GM23248 (cell line): Measurements from ENCODE around the gene DUSP28. TPM values are rescaled to one million over a fixed set of nuclear protein-coding genes. Genes with fewer than 3 reads are reported as not detected.

ENCODE experiments used
- DNase-seq: peaks from one replicate; pipeline ENCODE4 v3.0.0-alpha.2; 2015
- H2AFZ ChIP-seq: fragments of 200-600 bp; sonication (generic); 2 replicates; pipeline ENCODE4 v1.6.1; 2016; ENCODE audit warnings: antibody characterized with exemption
- H3F3A ChIP-seq: fragments of 200-600 bp; sonication (generic); 2 replicates; pipeline ENCODE4 v1.6.1; 2016; ENCODE audit warnings: mild to moderate bottlenecking, antibody characterized with exemption, mixed run types; ENCODE audit not compliant: insufficient read depth
- H3K27ac ChIP-seq: fragments of 200-600 bp; sonication (generic); 2 replicates; pipeline ENCODE4 v1.5.1; 2016; ENCODE audit warnings: mild to moderate bottlenecking
- H3K27me3 ChIP-seq: fragments of 200-600 bp; sonication (generic); replicated peaks from 2 replicates; pipeline ENCODE4 v1.6.1; 2016; ENCODE audit warnings: mild to moderate bottlenecking; ENCODE audit not compliant: insufficient read depth
- H3K36me3 ChIP-seq: fragments of 200-600 bp; sonication (generic); 2 replicates; pipeline ENCODE4 v1.6.1; 2016; ENCODE audit warnings: low read depth, mild to moderate bottlenecking
- H3K4me1 ChIP-seq: fragments of 200-600 bp; sonication (generic); 2 replicates; pipeline ENCODE4 v1.6.1; 2016; ENCODE audit warnings: mild to moderate bottlenecking; ENCODE audit not compliant: insufficient read depth
- H3K4me2 ChIP-seq: fragments of 200-600 bp; sonication (generic); one replicate; pipeline ENCODE4 v1.6.1; 2016; ENCODE audit warnings: mild to moderate bottlenecking; ENCODE audit not compliant: unreplicated experiment
- H3K4me3 ChIP-seq: fragments of 200-600 bp; sonication (generic); 2 replicates; pipeline ENCODE4 v1.5.1; 2016; ENCODE audit warnings: mild to moderate bottlenecking
- H3K79me2 ChIP-seq: fragments of 200-600 bp; sonication (generic); 2 replicates; pipeline ENCODE4 v1.6.1; 2016; ENCODE audit warnings: mild to moderate bottlenecking; ENCODE audit not compliant: insufficient read depth
- H3K9ac ChIP-seq: fragments of 200-600 bp; sonication (generic); 2 replicates; pipeline ENCODE4 v1.6.1; 2016; ENCODE audit warnings: mild to moderate bottlenecking
- H3K9me2 ChIP-seq: fragments of 200-600 bp; sonication (generic); 2 replicates; pipeline ENCODE4 v1.6.1; 2016; ENCODE audit warnings: mixed run types, mild to moderate bottlenecking, moderate library complexity; ENCODE audit not compliant: insufficient read depth
- H3K9me3 ChIP-seq: fragments of 200-600 bp; sonication (generic); one replicate; pipeline ENCODE4 v1.6.1; 2017; ENCODE audit warnings: low read depth
- H4K20me1 ChIP-seq: fragments of 200-600 bp; sonication (generic); 2 replicates; pipeline ENCODE4 v1.6.0; 2016; ENCODE audit not compliant: insufficient read depth
- EZH2 ChIP-seq: fragments of 200-600 bp; sonication (generic); IDR thresholded peaks from 2 replicates; pipeline ENCODE4 v1.6.1; 2018; ENCODE audit warnings: antibody characterized with exemption, mild to moderate bottlenecking; ENCODE audit not compliant: insufficient read depth, poor library complexity, severe bottlenecking
- EZH2phosphoT487 ChIP-seq: fragments of 200-600 bp; sonication (generic); IDR thresholded peaks from 2 replicates; pipeline ENCODE4 v1.6.1; 2018; ENCODE audit warnings: antibody characterized with exemption, moderate library complexity, mild to moderate bottlenecking, low read depth; ENCODE audit not compliant: insufficient read depth
- WGBS, 2 experiments: methylation state at CpG; one replicate each; pipeline ENCODE4 v1.1.6; 2015 to 2017; ENCODE audit warnings: low lambda C conversion rate in 2 of 2, low coverage in 1 of 2; ENCODE audit errors: missing lambda C conversion rate in 2 of 2; 5-methylcytosine and 5-hydroxymethylcytosine counted together
- in situ Hi-C: fragments of 300-500 bp; cut with MboI; formaldehyde crosslinking; loops from 2 replicates; pipeline ENCODE4 v1.15.0; 2020
- polyA plus RNA-seq: library from polyadenylated mRNA; unstranded; fragments of >200 nt; fragmentation: Nextera tagmentation; extraction: Ambion mirVana; gene quantifications from 2 replicates; pipeline ENCODE4 v1.2.1, GENCODE V29; 2016
- total RNA-seq: library from RNA; depleted of rRNA; stranded (reverse); fragments of >200 nt; shearing (Covaris generic); gene quantifications from 2 replicates; pipeline ENCODE4 v1.2.3, GENCODE V29; 2014; rRNA removed

Gene DUSP28, protein sequence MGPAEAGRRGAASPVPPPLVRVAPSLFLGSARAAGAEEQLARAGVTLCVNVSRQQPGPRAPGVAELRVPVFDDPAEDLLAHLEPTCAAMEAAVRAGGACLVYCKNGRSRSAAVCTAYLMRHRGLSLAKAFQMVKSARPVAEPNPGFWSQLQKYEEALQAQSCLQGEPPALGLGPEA
- total RNA-seq, result 1.5 and 3.2 TPM in 2 replicates
- 4.9 and 5.8 TPM in 2 replicates for polyA plus RNA-seq

DNA sequence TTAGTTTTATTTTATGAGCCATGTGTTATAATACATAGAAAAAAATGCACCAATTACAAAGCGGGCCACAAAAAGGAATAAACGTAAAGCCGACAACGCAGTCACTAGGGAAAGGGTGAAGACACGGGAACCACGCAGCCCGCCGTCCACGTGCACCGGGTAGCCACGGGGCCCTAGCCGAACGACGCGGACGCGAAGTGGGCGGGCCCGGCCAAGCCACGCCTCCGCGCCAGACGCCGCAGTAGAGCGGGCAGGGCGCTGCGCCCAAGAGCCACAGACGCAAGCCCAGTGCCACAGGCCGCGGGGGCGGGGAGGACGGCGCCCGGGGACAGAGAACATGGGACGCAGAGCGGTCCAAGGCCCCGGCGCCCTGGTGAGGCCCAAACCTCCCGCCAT is at the start of gene DUSP28:
Gene DUSP28, plus strand, starts transcription at position 274 of the 396 bp plus-strand sequence. CDS start 328 bp downstream, outside the sequence.
- DNase-seq, result peak; percentile 96

DNA sequence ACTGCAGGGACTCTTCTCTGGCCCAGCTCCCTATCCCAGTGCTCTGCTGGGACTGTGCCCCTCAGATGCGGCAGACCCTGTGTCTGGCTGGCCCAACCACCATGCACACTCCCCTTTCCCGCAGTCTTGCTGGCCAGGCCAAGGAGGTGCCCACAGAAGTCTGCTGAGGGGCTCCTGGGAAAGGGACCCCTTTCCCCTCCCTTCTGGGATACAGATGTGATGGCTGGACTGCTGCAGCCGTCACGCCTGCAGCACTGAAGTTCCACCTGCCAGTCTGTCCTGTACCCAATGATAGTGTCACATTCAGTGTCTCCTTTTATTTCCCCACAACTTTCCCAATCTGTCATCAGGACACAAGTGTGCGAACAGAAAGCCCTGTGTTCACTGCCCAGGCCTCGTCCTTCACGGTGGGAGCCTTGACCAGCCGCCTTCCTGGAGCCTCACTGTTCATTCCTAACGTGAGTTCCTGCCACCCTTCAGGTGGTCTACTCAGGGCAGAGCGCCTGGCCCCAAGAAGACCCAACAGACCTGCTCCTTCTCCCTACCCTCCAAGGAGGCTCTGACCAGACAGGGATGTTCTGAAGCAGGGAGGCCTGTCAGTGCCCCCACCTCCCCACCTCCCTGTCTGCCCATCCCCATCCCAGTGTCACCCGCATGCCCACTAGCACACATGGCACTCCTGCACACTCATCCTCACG is 49.5 kb upstream of the DUSP28 start:
- DNase-seq, result no peak
- Histone ChIP-seq H3K27me3 (no peaks in the 10 kb centered on the region), H4K20me1 (no peaks in the 10 kb centered on the region), H3K4me2 (no peak overlapping the region), H3K4me3 (no peak overlapping the region), H2AFZ (no peak overlapping the region), H3K36me3 (no peaks in the 10 kb centered on the region), H3K9ac (no peak overlapping the region), H3K9me2 (no peaks in the 10 kb centered on the region), H3F3A (no peaks in the 10 kb centered on the region), H3K79me2 (no peaks in the 10 kb centered on the region), H3K27ac (no peak overlapping the region), H3K4me1 (peaks cover 4% of the 10 kb centered on the region; the same call in 1 of the 2 replicates), H3K9me3 (no peaks in the 10 kb centered on the region)
- in situ Hi-C loops, result no loop called here
- TF ChIP-seq EZH2, result no peak
- no peak for TF ChIP-seq EZH2phosphoT487
- WGBS, 2 experiments, result 90 to 95% methylated on average over 11 to 12 of the region's 12 CpGs

More for the DNA sequence above, at the start of gene DUSP28:
- H3K9me2 ChIP-seq, result no peaks in the 10 kb centered on the region
- H3K79me2 ChIP-seq, result peaks cover 29% of the 10 kb centered on the region
- peaks cover 26% of the 10 kb centered on the region for H3K4me1 ChIP-seq
- 1% methylated on average over 37 of the region's 39 CpGs for WGBS, 2 experiments
- H3K9me3 ChIP-seq, result no peaks in the 10 kb centered on the region
- peaks cover 32% of the 10 kb centered on the region for H3F3A ChIP-seq
- no peaks in the 10 kb centered on the region for H3K27me3 ChIP-seq
- peak within 1 kb of the TSS; percentile 93 for H3K9ac ChIP-seq
- peak within 1 kb of the TSS; percentile 78 for H3K4me3 ChIP-seq
- H4K20me1 ChIP-seq, result no peaks in the 10 kb centered on the region
- H2AFZ ChIP-seq, result peak within 1 kb of the TSS; percentile 61
- no peaks in the 10 kb centered on the region for H3K36me3 ChIP-seq
- H3K4me2 ChIP-seq, result peak within 1 kb of the TSS; percentile 86
- TF ChIP-seq EZH2phosphoT487 (no peak), EZH2 (no peak)
- peak within 1 kb of the TSS; percentile 90 for H3K27ac ChIP-seq
- in situ Hi-C loops, result no loop called here

DNA sequence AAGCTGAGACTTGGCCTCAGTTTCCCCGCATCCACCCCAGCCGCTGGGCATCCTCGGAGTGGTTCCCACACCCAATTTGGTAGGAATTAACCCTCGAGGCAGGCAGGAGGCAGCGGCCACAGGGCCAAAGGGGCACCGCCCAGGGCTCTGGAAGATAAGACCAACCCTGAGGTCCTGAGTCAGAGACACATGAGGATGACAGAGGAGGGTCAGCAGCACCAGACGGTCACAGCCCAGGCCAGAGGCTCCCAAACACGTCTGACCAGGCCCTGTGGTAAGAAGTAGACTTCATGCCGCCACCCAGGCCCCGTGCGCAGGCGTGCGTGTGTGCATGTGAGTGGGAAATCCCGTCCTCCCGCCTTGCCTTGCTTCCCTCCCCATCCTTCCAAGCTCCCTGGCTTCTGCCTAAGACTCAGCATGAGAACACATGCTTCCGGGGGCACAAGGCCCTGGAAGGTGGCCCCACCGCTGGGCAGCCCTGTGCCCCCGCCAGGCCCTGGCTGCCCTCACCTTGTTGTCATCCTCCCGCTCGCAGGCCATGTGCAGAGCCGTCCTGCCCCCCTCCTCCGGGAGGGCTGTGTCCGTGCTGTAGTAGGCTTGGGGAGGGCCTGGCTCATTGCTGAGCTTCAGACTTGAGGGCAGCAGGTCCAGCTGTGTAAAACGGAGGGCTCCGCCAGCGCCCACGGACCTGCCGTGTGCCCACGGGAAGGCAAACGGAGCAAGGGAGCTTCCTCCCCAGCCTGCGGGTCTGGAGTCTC is 48.6 kb upstream of the DUSP28 start:
- Histone ChIP-seq H3K9ac (no peak overlapping the region), H3K9me2 (no peaks in the 10 kb centered on the region), H3K27ac (no peak overlapping the region), H3K27me3 (no peaks in the 10 kb centered on the region), H3K4me2 (no peak overlapping the region), H3F3A (no peaks in the 10 kb centered on the region), H3K4me1 (peaks cover 4% of the 10 kb centered on the region; the same call in 1 of the 2 replicates), H3K9me3 (no peaks in the 10 kb centered on the region), H3K36me3 (no peaks in the 10 kb centered on the region), H2AFZ (no peak overlapping the region), H3K4me3 (no peak overlapping the region), H4K20me1 (no peaks in the 10 kb centered on the region), H3K79me2 (no peaks in the 10 kb centered on the region)
- TF ChIP-seq EZH2, result no peak
- no peak for TF ChIP-seq EZH2phosphoT487
- 94 to 96% methylated on average over 28 to 31 of the region's 31 CpGs for WGBS, 2 experiments
- no peak for DNase-seq
- in situ Hi-C loops, result no loop called here

DNA sequence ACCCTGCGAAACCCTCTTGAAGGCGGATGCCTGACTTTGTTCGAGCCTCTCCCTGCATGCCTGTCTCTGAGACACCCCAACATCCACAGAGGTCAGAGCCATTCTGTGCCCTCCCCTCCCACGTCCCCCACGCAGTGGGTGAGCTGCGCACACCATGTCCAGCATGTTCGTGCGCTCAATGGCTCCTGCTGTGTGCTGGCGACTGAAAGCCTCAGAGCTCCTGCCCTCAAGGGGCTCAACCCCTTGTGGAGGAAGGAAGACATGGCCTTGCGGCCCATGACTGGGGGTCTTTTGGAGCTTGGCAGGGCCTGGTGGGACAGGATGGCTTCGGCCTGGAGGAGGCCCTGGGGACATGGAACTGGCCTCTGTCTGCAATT is 48.1 kb upstream of the DUSP28 start:
- Histone ChIP-seq H3F3A (no peaks in the 10 kb centered on the region), H3K4me3 (no peak overlapping the region), H3K9ac (no peak overlapping the region), H3K9me2 (no peaks in the 10 kb centered on the region), H3K4me1 (peaks cover 4% of the 10 kb centered on the region; the same call in 1 of the 2 replicates), H3K27me3 (no peaks in the 10 kb centered on the region), H3K36me3 (no peaks in the 10 kb centered on the region), H4K20me1 (no peaks in the 10 kb centered on the region), H3K4me2 (no peak overlapping the region), H3K79me2 (no peaks in the 10 kb centered on the region), H3K9me3 (no peaks in the 10 kb centered on the region), H3K27ac (no peak overlapping the region), H2AFZ (no peak overlapping the region)
- 90 to 95% methylated on average over 11 of the region's 11 CpGs for WGBS, 2 experiments
- in situ Hi-C loops, result no loop called here
- DNase-seq, result no peak
- TF ChIP-seq EZH2, result no peak
- no peak for TF ChIP-seq EZH2phosphoT487
